ENCODE results near the gene LRRC31.

LRRC31 gene

DNA sequence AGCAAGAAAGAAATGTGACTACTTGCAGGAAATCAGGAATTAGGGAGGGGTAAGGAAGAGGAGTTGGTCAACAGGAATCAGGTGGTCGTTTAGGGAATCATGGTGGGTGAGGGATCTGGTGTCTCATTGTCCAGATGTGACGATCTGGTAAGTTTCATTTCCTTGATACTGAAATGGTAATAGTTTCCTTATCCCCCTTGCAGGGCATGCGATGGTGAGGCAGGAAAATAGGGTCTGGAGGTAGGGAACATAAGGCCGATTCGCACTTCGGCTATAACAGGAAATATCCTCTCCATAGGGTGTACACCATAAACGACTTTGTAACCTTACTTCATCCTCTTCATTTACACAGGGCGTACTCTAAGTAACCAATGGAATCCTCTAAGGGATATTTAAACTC lies 56.5 kb downstream of the LRRC31 start:
- DNase-seq (ENCODE audit: low read depth, low spot score), result no peak

DNA sequence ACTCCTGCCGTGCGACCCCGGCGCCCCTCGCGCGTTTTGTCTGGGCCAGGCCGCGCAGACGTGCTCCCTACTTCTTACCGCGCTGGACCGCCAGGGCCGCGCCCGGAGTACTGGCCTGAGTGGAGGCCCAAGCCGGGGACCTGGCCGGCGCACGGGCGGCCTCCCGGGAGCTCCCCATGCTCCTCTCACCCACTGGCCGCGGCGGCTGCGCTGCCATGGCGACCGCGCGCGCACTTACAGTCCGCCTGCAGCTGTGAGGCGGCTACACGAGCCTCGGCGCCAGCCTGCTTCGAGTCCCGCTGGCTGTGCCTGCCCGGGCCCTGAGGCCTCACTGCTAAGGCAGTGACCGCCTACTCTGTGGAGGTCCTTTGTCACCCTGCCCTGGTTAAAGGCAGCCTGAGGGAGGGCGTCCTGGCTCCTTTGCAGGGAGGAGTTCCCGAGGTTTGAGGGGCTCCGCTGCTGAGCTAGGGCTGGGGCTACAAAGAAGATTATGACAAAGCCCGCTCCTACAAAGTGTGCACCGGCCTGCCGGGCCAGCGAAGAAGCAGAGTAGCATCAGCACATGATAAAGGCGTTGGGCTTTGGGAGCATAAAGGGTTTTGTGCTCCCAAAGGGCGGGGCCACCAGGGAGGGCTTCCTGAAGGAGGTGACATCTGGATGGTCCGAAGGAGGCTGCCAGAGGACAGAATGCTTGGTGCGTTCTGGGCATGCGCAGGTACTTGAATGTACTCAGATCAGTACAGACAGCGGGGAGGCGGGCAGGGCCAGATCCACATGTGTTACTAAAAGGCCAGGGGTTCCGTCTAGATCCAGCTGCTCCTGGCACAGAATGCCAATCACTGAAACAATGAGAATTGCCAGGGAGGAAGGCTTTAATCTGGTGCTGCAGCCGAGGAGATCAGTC lies 57.2 kb downstream of the LRRC31 start, which contains the start of the genes LRRC34 and LRRIQ4:
Gene LRRC34 (minus strand): TSS at position 573 of the 904 bp plus-strand sequence. CDS start 356 bp downstream, at position 217.
Gene LRRIQ4 (plus strand): TSS at position 539 of the 904 bp plus-strand sequence. CDS start 9,052 bp downstream, outside the sequence.
- no peak for DNase-seq (ENCODE audit: low read depth, low spot score)

DNA sequence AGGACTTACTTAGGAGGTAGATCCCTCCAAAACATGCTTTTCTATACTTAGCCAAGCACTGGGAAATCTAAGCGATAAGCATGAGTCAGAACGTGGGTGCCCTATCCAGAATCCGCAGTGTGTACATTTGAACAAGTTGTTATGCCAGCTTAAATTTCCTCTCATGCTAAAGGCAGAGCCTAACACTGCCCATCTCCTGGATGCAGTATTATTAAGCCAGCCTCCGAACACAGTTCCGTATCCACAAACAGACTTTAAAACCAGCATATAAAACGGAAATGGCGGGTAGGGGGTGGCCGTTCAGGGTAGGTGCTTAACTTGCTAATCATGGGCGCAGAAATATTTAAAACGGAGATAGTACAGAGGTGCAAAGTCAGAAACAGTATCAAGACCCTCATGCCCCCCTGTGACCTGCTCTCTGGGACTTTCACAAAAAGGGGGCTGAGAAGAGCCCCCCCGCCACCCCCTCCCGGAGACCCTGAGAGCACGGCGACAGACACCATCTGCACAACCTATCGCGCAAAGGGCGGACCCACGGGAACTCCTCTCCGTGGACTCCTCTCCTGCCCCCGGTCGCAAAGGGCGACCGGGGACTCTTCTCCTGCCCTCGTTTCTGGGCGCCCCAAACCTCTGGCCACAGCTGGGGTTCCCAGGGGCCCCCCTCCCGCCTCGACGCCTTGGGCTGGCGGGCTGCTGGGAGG lies 58.0 kb downstream of the LRRC31 start:
- DNase-seq (ENCODE audit: low read depth, low spot score), result no peak

DNA sequence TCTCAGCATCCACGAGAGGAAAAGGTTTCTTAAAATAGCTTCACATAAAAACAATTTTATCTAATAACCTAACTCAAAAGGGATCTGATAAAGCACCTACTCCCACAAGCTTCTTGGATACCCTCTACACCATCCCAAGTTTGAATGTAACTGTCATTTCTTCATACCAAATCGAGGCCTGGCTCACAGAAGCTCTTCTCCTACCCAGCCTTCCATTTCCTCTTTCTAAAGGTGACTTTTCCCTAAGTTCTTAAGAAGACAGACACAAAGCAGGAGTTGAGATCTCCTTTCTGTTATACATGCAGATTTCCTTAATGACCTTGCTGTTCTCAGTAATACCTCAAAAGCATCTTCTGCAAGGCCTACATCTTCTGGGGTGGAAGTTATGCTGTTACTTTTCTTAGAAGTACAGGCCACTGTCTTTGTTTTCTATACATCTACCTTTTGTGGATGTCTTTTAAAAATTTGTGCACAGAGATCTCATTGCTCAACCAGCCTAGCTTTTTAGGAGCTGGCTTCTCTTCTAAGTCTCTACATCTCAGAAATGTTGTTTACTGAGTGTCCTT lies 60.4 kb downstream of the LRRC31 start:
- DNase-seq (ENCODE audit: low read depth, low spot score), result no peak

GRCh38 chr3:169804681-169805080 lies 65.1 kb downstream of the LRRC31 start:
- DNase-seq (ENCODE audit: low read depth, low spot score), result no peak

- DNase-seq (ENCODE audit: low read depth, low spot score), result no peak
These were observed 77.4 kb downstream of the LRRC31 start for GRCh38 chr3:169792359-169792758.

GRCh38 chr3:169790687-169791429 lies 78.9 kb downstream of the LRRC31 start:
- DNase-seq (ENCODE audit: low read depth, low spot score), result no peak

DNA sequence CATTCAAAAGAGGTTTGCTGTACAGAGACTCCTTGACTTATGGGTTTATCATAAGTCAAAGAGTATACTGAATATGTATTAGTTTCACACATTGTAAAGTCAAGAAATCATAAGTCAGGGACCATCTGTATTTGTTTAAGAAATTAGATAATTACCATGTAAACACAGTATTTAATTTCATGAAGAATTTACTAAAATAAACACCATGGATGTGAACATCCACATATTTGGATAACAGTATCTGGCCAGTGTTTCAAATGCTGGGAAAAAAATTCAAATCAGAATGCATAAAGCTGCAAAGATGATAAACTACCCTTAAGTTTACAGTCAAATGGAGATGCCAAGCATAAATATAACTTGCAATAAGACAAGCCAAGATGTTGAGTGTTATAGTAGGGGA lies 79.5 kb downstream of the LRRC31 start:
- DNase-seq (ENCODE audit: low read depth, low spot score), result no peak

Data from iPS DF 19.7 (cell line).